ENCODE results near the gene INPP5D. TPM values are rescaled to one million over a fixed set of nuclear protein-coding genes. Genes with fewer than 3 reads are reported as not detected.
"Not testable (repeated sequence)": the region's sequence is repeated elsewhere in the genome, so short reads cannot be mapped to it uniquely, and the experiment has no call there.

Gene INPP5D
- total RNA-seq, 2 donors from 2014 or later = 64.8 to 69.3 TPM

- Mint-ChIP-seq H3K9me3 (no peaks in the 10 kb centered on the region), H3K27me3 (ENCODE audit: low read depth) (no peaks in the 10 kb centered on the region), H3K36me3 (ENCODE audit: insufficient read depth in 2 of 2) (peaks cover 9 to 18% of the 10 kb centered on the region in 2 donors), H3K4me1 (ENCODE audit: low read depth) (peaks cover 59% of the 10 kb centered on the region), H3K4me3 (peak overlapping the region; percentile 83 to 97), H3K27ac (peak overlapping the region; percentile 55)
- DNase-seq = peak in 1 of 2 donors; percentile 28
- no peak for ATAC-seq (replicated peaks in 1 of 2)
These were observed 3.3 kb downstream of the INPP5D start for GRCh38 chr2:233063269-233063975.

DNA sequence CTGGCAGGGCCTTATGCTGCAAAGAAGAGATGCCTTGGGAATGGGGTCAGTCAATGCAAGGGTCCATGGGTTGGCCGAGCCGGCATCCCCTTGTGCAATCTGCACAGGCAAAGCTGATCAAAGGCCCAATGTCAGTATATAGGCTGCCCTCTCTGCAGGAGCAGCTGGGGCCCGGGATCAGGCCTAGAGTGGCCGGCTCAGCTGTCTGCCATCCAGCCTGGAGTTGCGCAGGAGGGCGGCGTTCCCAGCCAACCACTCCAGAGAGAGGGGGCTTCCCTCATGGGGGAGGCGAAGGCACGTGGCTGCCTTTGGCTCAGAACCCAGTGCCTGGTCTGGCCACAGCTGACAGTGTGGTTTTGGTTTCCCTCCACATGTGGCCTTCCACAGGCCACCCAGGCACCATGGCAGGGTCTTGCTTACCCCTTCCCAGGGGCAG is 3.9 kb downstream of the INPP5D start:
- H3K36me3 Mint-ChIP-seq (ENCODE audit: insufficient read depth in 2 of 2) = peaks cover 9 to 19% of the 10 kb centered on the region in 2 donors
- H3K4me3 Mint-ChIP-seq = peak overlapping the region; percentile 83 to 97
- DNase-seq (no peak), ATAC-seq (replicated peaks in 1 of 2) (no peak)
- no peak overlapping the region for H3K27ac Mint-ChIP-seq
- H3K27me3 Mint-ChIP-seq (ENCODE audit: low read depth) = no peaks in the 10 kb centered on the region
- no peaks in the 10 kb centered on the region for H3K9me3 Mint-ChIP-seq
- peaks cover 61% of the 10 kb centered on the region for H3K4me1 Mint-ChIP-seq (ENCODE audit: low read depth)

DNA sequence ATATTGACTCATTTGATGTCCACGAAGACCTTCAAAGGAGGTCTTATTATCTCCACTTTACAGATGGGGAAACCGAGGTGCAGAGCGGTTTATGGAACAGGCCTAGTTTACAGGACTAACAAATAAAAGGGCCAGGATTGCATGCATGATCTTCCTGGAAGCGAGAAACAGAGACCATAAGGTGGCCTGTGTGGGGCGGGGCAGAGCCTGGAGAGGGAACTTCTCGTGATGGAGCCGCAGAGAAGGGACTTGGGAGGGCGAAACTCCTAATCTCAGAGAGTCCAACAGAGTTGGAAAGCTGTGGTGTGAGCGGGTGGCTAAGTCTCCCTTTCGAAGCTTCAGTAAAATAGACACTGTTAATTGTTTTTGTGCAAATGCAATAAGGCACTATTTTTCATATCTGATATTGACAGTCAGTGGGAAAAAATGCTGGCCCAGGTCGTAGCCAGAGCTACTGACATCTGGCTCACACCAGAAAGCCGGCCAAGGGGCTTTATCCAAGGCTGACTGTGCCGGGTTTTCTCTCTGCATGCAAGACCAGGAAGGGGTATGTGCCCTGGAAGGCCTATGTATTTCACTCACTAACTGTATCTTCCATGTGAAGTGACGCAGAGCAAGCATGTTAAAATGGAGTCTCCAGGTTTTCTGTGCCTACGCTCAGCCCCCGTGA is 4.5 kb downstream of the INPP5D start:
- Mint-ChIP-seq H3K4me3 (peak overlapping the region; percentile 20 to 48), H3K27ac (no peak overlapping the region), H3K4me1 (ENCODE audit: low read depth) (peaks cover 63% of the 10 kb centered on the region), H3K9me3 (no peaks in the 10 kb centered on the region), H3K36me3 (ENCODE audit: insufficient read depth in 2 of 2) (peaks cover 9 to 19% of the 10 kb centered on the region in 2 donors), H3K27me3 (ENCODE audit: low read depth) (no peaks in the 10 kb centered on the region)
- DNase-seq = no peak
- ATAC-seq (replicated peaks in 1 of 2) = no peak

- Mint-ChIP-seq H3K4me1 (ENCODE audit: low read depth) (peaks cover 63% of the 10 kb centered on the region), H3K4me3 (peak overlapping the region in 1 of 2 donors; percentile 16), H3K36me3 (ENCODE audit: insufficient read depth in 2 of 2) (peaks cover 10 to 22% of the 10 kb centered on the region in 2 donors)
- ATAC-seq (replicated peaks in 1 of 2); H3K9me3 Mint-ChIP-seq; H3K27ac Mint-ChIP-seq; H3K27me3 Mint-ChIP-seq (ENCODE audit: low read depth); DNase-seq: not testable (repeated sequence)
These were observed 5.1 kb downstream of the INPP5D start for GRCh38 chr2:233065200-233065589.

GRCh38 chr2:233065954-233066470 is 5.9 kb downstream of the INPP5D start:
- no peak overlapping the region for H3K27ac Mint-ChIP-seq
- peaks cover 69% of the 10 kb centered on the region for H3K4me1 Mint-ChIP-seq (ENCODE audit: low read depth)
- H3K9me3 Mint-ChIP-seq = no peaks in the 10 kb centered on the region
- no peak for ATAC-seq (replicated peaks in 1 of 2)
- no peak for DNase-seq
- H3K27me3 Mint-ChIP-seq (ENCODE audit: low read depth) = no peaks in the 10 kb centered on the region
- H3K36me3 Mint-ChIP-seq (ENCODE audit: insufficient read depth in 2 of 2) = peaks cover 11 to 25% of the 10 kb centered on the region in 2 donors
- H3K4me3 Mint-ChIP-seq = no peak overlapping the region

GRCh38 chr2:233068762-233069418 is 8.7 kb downstream of the INPP5D start:
- Mint-ChIP-seq H3K4me1 (ENCODE audit: low read depth) (peaks cover 47% of the 10 kb centered on the region), H3K27me3 (ENCODE audit: low read depth) (no peaks in the 10 kb centered on the region), H3K27ac (peak overlapping the region; percentile 69), H3K4me3 (peak overlapping the region in 1 of 2 donors; percentile 45), H3K36me3 (ENCODE audit: insufficient read depth in 2 of 2) (peaks cover 10 to 38% of the 10 kb centered on the region in 2 donors), H3K9me3 (peaks cover 0 to 3% of the 10 kb centered on the region in 2 donors)
- ATAC-seq (replicated peaks in 1 of 2) (no peak), DNase-seq (no peak)

- no peak for ATAC-seq (replicated peaks in 1 of 2)
- Mint-ChIP-seq H3K4me1 (ENCODE audit: low read depth) (peaks cover 26% of the 10 kb centered on the region), H3K27me3 (ENCODE audit: low read depth) (no peaks in the 10 kb centered on the region), H3K36me3 (ENCODE audit: insufficient read depth in 2 of 2) (peaks cover 6 to 21% of the 10 kb centered on the region in 2 donors), H3K9me3 (peaks cover 0 to 3% of the 10 kb centered on the region in 2 donors), H3K4me3 (no peak overlapping the region), H3K27ac (peak overlapping the region; percentile 17)
- DNase-seq = no peak
These were observed 12.7 kb downstream of the INPP5D start for GRCh38 chr2:233072838-233073237.

- no peak for DNase-seq
These were observed 14.0 kb downstream of the INPP5D start for GRCh38 chr2:233074106-233074505.

GRCh38 chr2:233075141-233075965 is 15.2 kb downstream of the INPP5D start:
- Mint-ChIP-seq H3K4me1 (ENCODE audit: low read depth) (peaks cover 24% of the 10 kb centered on the region), H3K4me3 (no peak overlapping the region), H3K36me3 (ENCODE audit: insufficient read depth in 2 of 2) (peaks cover 8 to 28% of the 10 kb centered on the region in 2 donors), H3K9me3 (peaks cover 0 to 3% of the 10 kb centered on the region in 2 donors), H3K27ac (no peak overlapping the region), H3K27me3 (ENCODE audit: low read depth) (no peaks in the 10 kb centered on the region)
- DNase-seq (no peak), ATAC-seq (replicated peaks in 1 of 2) (peak in 1 of 2 donors; percentile 21)

More at GRCh38 chr2:233074106-233074505, 14.0 kb downstream of the INPP5D start:
- peaks cover 22% of the 10 kb centered on the region for H3K4me1 Mint-ChIP-seq (ENCODE audit: low read depth)
- H3K4me3 Mint-ChIP-seq = no peak overlapping the region
- H3K36me3 Mint-ChIP-seq (ENCODE audit: insufficient read depth in 2 of 2) = peaks cover 6 to 25% of the 10 kb centered on the region in 2 donors
- H3K9me3 Mint-ChIP-seq = peaks cover 0 to 3% of the 10 kb centered on the region in 2 donors
- H3K27ac Mint-ChIP-seq = no peak overlapping the region
- H3K27me3 Mint-ChIP-seq (ENCODE audit: low read depth) = no peaks in the 10 kb centered on the region
- ATAC-seq (replicated peaks in 1 of 2) = no peak

GRCh38 chr2:233075966-233076339 is 15.8 kb downstream of the INPP5D start:
- peaks cover 9 to 27% of the 10 kb centered on the region in 2 donors for H3K36me3 Mint-ChIP-seq (ENCODE audit: insufficient read depth in 2 of 2)
- H3K27me3 Mint-ChIP-seq (ENCODE audit: low read depth) = no peaks in the 10 kb centered on the region
- peaks cover 24% of the 10 kb centered on the region for H3K4me1 Mint-ChIP-seq (ENCODE audit: low read depth)
- no peak overlapping the region for H3K4me3 Mint-ChIP-seq
- DNase-seq (no peak), ATAC-seq (replicated peaks in 1 of 2) (peak; percentile 20 to 50)
- H3K27ac Mint-ChIP-seq = no peak overlapping the region
- H3K9me3 Mint-ChIP-seq = peaks cover 0 to 3% of the 10 kb centered on the region in 2 donors

DNA sequence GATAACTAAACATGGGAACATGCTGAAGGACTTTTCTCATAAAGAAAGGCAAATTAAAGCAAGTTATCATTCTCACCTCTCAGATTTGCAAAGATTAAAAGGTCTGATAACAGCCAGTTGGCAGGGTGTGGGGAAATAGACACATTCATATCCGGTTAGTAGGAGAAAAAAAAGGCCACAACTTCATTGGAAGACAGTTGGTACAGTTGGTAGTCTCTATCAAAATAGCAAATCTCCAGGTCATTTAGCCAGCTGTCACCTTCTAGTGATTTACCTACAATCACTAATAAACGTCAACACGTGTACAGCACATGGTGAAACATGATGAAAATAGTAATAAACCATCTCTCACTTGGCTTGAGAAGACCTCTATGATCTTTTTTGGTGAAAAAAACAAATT is 16.6 kb downstream of the INPP5D start:
- no peak overlapping the region for H3K4me3 Mint-ChIP-seq
- no peaks in the 10 kb centered on the region for H3K27me3 Mint-ChIP-seq (ENCODE audit: low read depth)
- peaks cover 8 to 25% of the 10 kb centered on the region in 2 donors for H3K36me3 Mint-ChIP-seq (ENCODE audit: insufficient read depth in 2 of 2)
- no peak overlapping the region for H3K27ac Mint-ChIP-seq
- DNase-seq = no peak
- ATAC-seq (replicated peaks in 1 of 2) = no peak
- peaks cover 32% of the 10 kb centered on the region for H3K4me1 Mint-ChIP-seq (ENCODE audit: low read depth)
- H3K9me3 Mint-ChIP-seq = peaks cover 0 to 2% of the 10 kb centered on the region in 2 donors

DNA sequence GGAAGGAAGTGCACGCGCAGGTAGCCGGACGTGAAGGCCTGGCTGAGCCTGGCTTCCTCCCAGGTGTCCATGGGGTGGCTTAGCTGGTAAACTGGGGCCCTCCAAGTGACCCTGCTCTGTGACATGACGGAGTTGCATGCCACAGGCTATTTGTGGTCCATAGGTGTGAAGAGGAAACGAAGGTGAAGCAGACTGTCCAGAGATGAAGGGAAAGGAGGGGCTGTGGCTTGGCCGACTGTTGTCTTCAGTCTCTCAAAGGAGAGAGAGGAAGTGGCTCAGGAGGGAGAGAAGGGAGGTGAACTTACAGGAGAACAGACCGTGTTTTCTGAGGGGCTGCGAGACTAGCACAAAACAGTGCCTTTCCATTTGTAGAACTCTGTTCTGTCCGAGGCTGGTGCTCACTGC is 19.3 kb downstream of the INPP5D start:
- Mint-ChIP-seq H3K4me1 (ENCODE audit: low read depth) (peaks cover 59% of the 10 kb centered on the region), H3K27me3 (ENCODE audit: low read depth) (no peaks in the 10 kb centered on the region), H3K4me3 (peak overlapping the region; percentile 71 to 84), H3K9me3 (no peaks in the 10 kb centered on the region), H3K27ac (peak overlapping the region; percentile 47), H3K36me3 (ENCODE audit: insufficient read depth in 2 of 2) (peaks cover 7 to 22% of the 10 kb centered on the region in 2 donors)
- DNase-seq (peak in 1 of 2 donors; percentile 22), ATAC-seq (replicated peaks in 1 of 2) (peak in 1 of 2 donors; percentile 2)
